GOT3 (cell line): Measurements from ENCODE around the gene ZNF74.
"Not testable (repeated sequence)": the region's sequence is repeated elsewhere in the genome, so short reads cannot be mapped to it uniquely, and the experiment has no call there.

Source experiments
- DNase-seq: peaks from one replicate; lab custom pipeline; 2025; ENCODE audit warnings: mixed read lengths; lab: John Stamatoyannopoulos, UW

ZNF74 gene

GRCh38 chr22:20448630-20449029 is 54.7 kb downstream of the ZNF74 start:
- DNase-seq = no peak

- DNase-seq = no peak
These were observed 56.0 kb downstream of the ZNF74 start for GRCh38 chr22:20449819-20450550.

GRCh38 chr22:20450551-20450906 is 56.6 kb downstream of the ZNF74 start:
- no peak for DNase-seq

- DNase-seq = not testable (repeated sequence)
These were observed 57.3 kb downstream of the ZNF74 start for GRCh38 chr22:20451129-20451778.

- DNase-seq = no peak
These were observed 58.0 kb downstream of the ZNF74 start for GRCh38 chr22:20451920-20452319.

GRCh38 chr22:20453222-20453621 is 59.3 kb downstream of the ZNF74 start:
- no peak for DNase-seq

- no peak for DNase-seq
These were observed 61.7 kb downstream of the ZNF74 start for GRCh38 chr22:20455709-20456063.

- DNase-seq = no peak
These were observed 62.2 kb downstream of the ZNF74 start for GRCh38 chr22:20456064-20456721.

- DNase-seq = no peak
These were observed 62.7 kb downstream of the ZNF74 start for GRCh38 chr22:20456722-20457076.

GRCh38 chr22:20457506-20458240 is 63.7 kb downstream of the ZNF74 start:
- no peak for DNase-seq
